Sigmoid colon (tissue), 7 donors: ENCODE results near the gene GRID2. TPM values are rescaled to one million over a fixed set of nuclear protein-coding genes. Genes with fewer than 3 reads are reported as not detected.

ENCODE experiments used
- DNase-seq: peaks from one replicate; pipeline ENCODE4 v3.0.0-alpha.2; 2019
- H3K27ac ChIP-seq, 4 donors: fragments of 200-600 bp; sonication (generic); one replicate each; pipeline ENCODE4 v1.5.1; 2016 to 2019; ENCODE audit warnings: mild to moderate bottlenecking in 1 of 4
- H3K27me3 ChIP-seq, 3 donors: fragments of 200-600 bp; sonication (generic); one replicate each; pipeline ENCODE4 v1.5.1; 2019; ENCODE audit warnings: mild to moderate bottlenecking in 1 of 3
- H3K36me3 ChIP-seq, 4 donors: fragments of 200-600 bp; sonication (generic); one replicate each; pipeline ENCODE4 v1.5.1; 2016 to 2019
- H3K4me1 ChIP-seq, 4 donors: fragments of 200-600 bp; sonication (generic); one replicate each; pipeline ENCODE4 v1.5.1; 2017 to 2019
- H3K4me3 ChIP-seq, 4 donors: fragments of 200-600 bp; sonication (generic); one replicate each; pipeline ENCODE4 v1.5.1; 2017 to 2019; ENCODE audit warnings: mild to moderate bottlenecking in 2 of 4, moderate library complexity in 1 of 4
- H3K9me3 ChIP-seq, 4 donors: fragments of 200-600 bp in 3 of 4; sonication (generic) in 3 of 4; one replicate each; pipeline versions ENCODE4 v1.5.1 to v1.6.1; 2013 to 2019
- CTCF ChIP-seq, 4 experiments: fragments of 450-650 bp in 3 of 4; fragments of 200-600 bp in 1 of 4; IDR thresholded peaks; one replicate each; pipeline ENCODE4 v1.5.1; 2016 to 2019; ENCODE audit warnings: antibody characterized with exemption in 4 of 4, mild to moderate bottlenecking in 3 of 4, moderate library complexity in 2 of 4
- EP300 ChIP-seq, 4 donors: sonication (generic); formaldehyde crosslinking; IDR thresholded peaks; one replicate each; pipeline ENCODE4 v1.6.1; 2017; ENCODE audit warnings: antibody characterized with exemption in 4 of 4
- POLR2A ChIP-seq, 2 donors: fragments of 450-650 bp; IDR thresholded peaks; one replicate each; pipeline ENCODE4 v1.6.1; 2016; ENCODE audit warnings: antibody characterized with exemption in 2 of 2, mild to moderate bottlenecking in 2 of 2, moderate library complexity in 2 of 2
- POLR2AphosphoS5 ChIP-seq, 4 donors: sonication (generic); formaldehyde crosslinking; IDR thresholded peaks; one replicate each; pipeline ENCODE4 v1.6.1; 2017; ENCODE audit warnings: antibody characterized with exemption in 4 of 4
- WGBS, 2 donors: extraction: QIAGEN DNeasy Blood & Tissue Kit; methylation state at CpG; one replicate each; pipeline ENCODE4 v1.1.7; 2013; 5-methylcytosine and 5-hydroxymethylcytosine counted together
- intact Hi-C: fragments of 100-400 bp; cut with DNase I; formaldehyde crosslinking; loops from one replicate; pipeline ENCODE4 v1.15.1; 2023
- polyA plus RNA-seq, 3 donors: library from polyadenylated mRNA; stranded (reverse); fragments of 200-250 nt; gene quantifications; one replicate each; pipeline ENCODE4 v1.2.3, GENCODE V29; 2013
- total RNA-seq, 4 donors: library from RNA; depleted of rRNA; stranded (reverse); fragments of >200 nt; gene quantifications; one replicate each; pipeline ENCODE4 v1.1.0, GENCODE V29; 2016
- donor health status: healthy with polysubstance abuse.
- donor health status: Bipolar disorder and iron deficiency.
- donor health status: healthy.

GRID2 gene
- total and polyA plus RNA-seq, 7 donors: 0.04 to 1.9 (median 0.28) TPM; not detected in 2

GRCh38 chr4:93501946-93502345, 1198.2 kb downstream of the GRID2 start:
- WGBS, 2 donors: 84 to 86% methylated on average over 3 of the region's 3 CpGs
- Histone ChIP-seq H3K27ac (no peak overlapping the region), H3K27me3 (no peaks in the 10 kb centered on the region), H3K4me3 (no peak overlapping the region), H3K36me3 (no peaks in the 10 kb centered on the region), H3K4me1 (no peaks in the 10 kb centered on the region), H3K9me3 (no peaks in the 10 kb centered on the region)
- DNase-seq: no peak
- intact Hi-C loops: no loop called here
- TF ChIP-seq CTCF (IDR thresholded peaks at IDR 0.05) (no peak), POLR2A (IDR thresholded peaks at IDR 0.05) (no peak), POLR2AphosphoS5 (IDR thresholded peaks at IDR 0.05) (no peak), EP300 (IDR thresholded peaks at IDR 0.05) (no peak)

GRCh38 chr4:93502991-93503390, 1199.2 kb downstream of the GRID2 start:
- TF ChIP-seq EP300 (IDR thresholded peaks at IDR 0.05) (no peak), POLR2AphosphoS5 (IDR thresholded peaks at IDR 0.05) (no peak), CTCF (IDR thresholded peaks at IDR 0.05) (no peak), POLR2A (IDR thresholded peaks at IDR 0.05) (no peak)
- intact Hi-C loops: no loop called here
- no peak for DNase-seq
- no peak overlapping the region for H3K4me3 ChIP-seq
- no peak overlapping the region for H3K27ac ChIP-seq
- WGBS, 2 donors: 75 to 80% methylated on average over 2 of the region's 2 CpGs
- no peaks in the 10 kb centered on the region for H3K9me3 ChIP-seq
- H3K4me1 ChIP-seq: no peaks in the 10 kb centered on the region
- H3K27me3 ChIP-seq: no peaks in the 10 kb centered on the region
- no peaks in the 10 kb centered on the region for H3K36me3 ChIP-seq

- 92 to 97% methylated on average over 2 of the region's 2 CpGs for WGBS, 2 donors
- H3K36me3 ChIP-seq: no peaks in the 10 kb centered on the region
- no peaks in the 10 kb centered on the region for H3K4me1 ChIP-seq
- intact Hi-C loops: no loop called here
- no peak overlapping the region for H3K4me3 ChIP-seq
- no peaks in the 10 kb centered on the region for H3K9me3 ChIP-seq
- H3K27ac ChIP-seq: no peak overlapping the region
- TF ChIP-seq POLR2AphosphoS5 (IDR thresholded peaks at IDR 0.05) (no peak), EP300 (IDR thresholded peaks at IDR 0.05) (no peak), POLR2A (IDR thresholded peaks at IDR 0.05) (no peak), CTCF (IDR thresholded peaks at IDR 0.05) (no peak)
- DNase-seq: no peak
- H3K27me3 ChIP-seq: no peaks in the 10 kb centered on the region
These were observed 1210.1 kb downstream of the GRID2 start for GRCh38 chr4:93513851-93514250.

- DNase-seq: no peak
- no peak overlapping the region for H3K27ac ChIP-seq
- no peaks in the 10 kb centered on the region for H3K27me3 ChIP-seq
- WGBS, 2 donors: 96 to 97% methylated on average over 7 of the region's 7 CpGs
- no peak overlapping the region for H3K4me3 ChIP-seq
- no peaks in the 10 kb centered on the region for H3K36me3 ChIP-seq
- no peaks in the 10 kb centered on the region for H3K9me3 ChIP-seq
- H3K4me1 ChIP-seq: no peaks in the 10 kb centered on the region
- intact Hi-C loops: no loop called here
- TF ChIP-seq POLR2AphosphoS5 (IDR thresholded peaks at IDR 0.05): no peak
These were observed 1211.4 kb downstream of the GRID2 start for GRCh38 chr4:93515208-93515607.

GRCh38 chr4:93529692-93530372, 1226.1 kb downstream of the GRID2 start:
- Histone ChIP-seq H3K27me3 (no peaks in the 10 kb centered on the region), H3K4me3 (no peak overlapping the region), H3K4me1 (no peaks in the 10 kb centered on the region), H3K36me3 (no peaks in the 10 kb centered on the region), H3K27ac (no peak overlapping the region), H3K9me3 (no peaks in the 10 kb centered on the region)
- intact Hi-C loops: no loop called here
- 77 to 83% methylated on average over 3 of the region's 3 CpGs for WGBS, 2 donors
- no peak for TF ChIP-seq CTCF (IDR thresholded peaks at IDR 0.05)
- no peak for TF ChIP-seq EP300 (IDR thresholded peaks at IDR 0.05)
- TF ChIP-seq POLR2A (IDR thresholded peaks at IDR 0.05): no peak
- TF ChIP-seq POLR2AphosphoS5 (IDR thresholded peaks at IDR 0.05): no peak
- no peak for DNase-seq
